Neuronal stem cell (in vitro differentiated cells): ENCODE measurements around the gene DNAJB1.

Experiments
- DNase-seq: peaks from one replicate; pipeline ENCODE4 v3.0.0-alpha.2; 2013; ENCODE audit warnings: low spot score
- H2AFZ ChIP-seq: one replicate; pipeline ENCODE4 v1.6.1; 2013; ENCODE audit warnings: mild to moderate bottlenecking, low read length, inconsistent platforms
- H2AK5ac ChIP-seq: 2 replicates; pipeline ENCODE4 v1.6.1; 2013; ENCODE audit warnings: low read depth, mild to moderate bottlenecking, inconsistent platforms, low read length, moderate library complexity, mixed read lengths
- H2BK120ac ChIP-seq: 2 replicates; pipeline ENCODE4 v1.6.1; 2013; ENCODE audit warnings: low read depth, mild to moderate bottlenecking, inconsistent platforms, low read length, moderate library complexity, mixed read lengths
- H2BK12ac ChIP-seq: one replicate; pipeline ENCODE4 v1.6.1; 2013; ENCODE audit warnings: low read length, inconsistent platforms
- H2BK15ac ChIP-seq: 2 replicates; pipeline ENCODE4 v1.6.1; 2013; ENCODE audit warnings: mild to moderate bottlenecking, low read length, inconsistent platforms, mixed read lengths
- H2BK5ac ChIP-seq: one replicate; pipeline ENCODE4 v1.6.1; 2013; ENCODE audit warnings: inconsistent platforms, mild to moderate bottlenecking, low read length, moderate library complexity
- H3K14ac ChIP-seq: one replicate; pipeline ENCODE4 v1.6.1; 2013; ENCODE audit warnings: low read length, inconsistent platforms
- H3K18ac ChIP-seq: 2 replicates; pipeline ENCODE4 v1.6.1; 2013; ENCODE audit warnings: low read length, inconsistent platforms
- H3K23ac ChIP-seq: 2 replicates; pipeline ENCODE4 v1.6.1; 2013; ENCODE audit warnings: low read depth, mild to moderate bottlenecking, mixed read lengths, low read length, inconsistent platforms; ENCODE audit not compliant: poor library complexity
- H3K27ac ChIP-seq: replicated peaks from 3 replicates; pipeline ENCODE4 v1.5.1; 2013; ENCODE audit warnings: low read length, inconsistent platforms
- H3K27me3 ChIP-seq, 3 experiments: 2 replicates each; pipeline ENCODE4 v1.6.1; 2013; ENCODE audit warnings: low read length in 3 of 3, mild to moderate bottlenecking in 2 of 3, inconsistent platforms in 1 of 3, low read depth in 1 of 3, mixed read lengths in 1 of 3, moderate library complexity in 1 of 3; ENCODE audit not compliant: control insufficient read depth in 3 of 3, insufficient read depth in 3 of 3
- H3K36me3 ChIP-seq, 2 donors: replicated peaks in 1 of 2; 2 replicates each; pipeline ENCODE4 v1.6.1; 2013; ENCODE audit warnings: low read length in 2 of 2; ENCODE audit not compliant: control insufficient read depth in 2 of 2, insufficient read depth in 2 of 2
- H3K4ac ChIP-seq: 2 replicates; pipeline ENCODE4 v1.6.1; 2013; ENCODE audit warnings: inconsistent platforms, mild to moderate bottlenecking, low read length, moderate library complexity
- H3K4me1 ChIP-seq, 2 donors: 1 replicate in 1 of 2; 2 replicates in 1 of 2; pipeline ENCODE4 v1.6.1; 2013; ENCODE audit warnings: low read length in 2 of 2, low read depth in 1 of 2; ENCODE audit not compliant: control insufficient read depth in 2 of 2, insufficient read depth in 1 of 2
- H3K4me2 ChIP-seq: one replicate; pipeline ENCODE4 v1.6.1; 2013; ENCODE audit warnings: mild to moderate bottlenecking, low read length, inconsistent platforms; ENCODE audit not compliant: insufficient read depth, poor library complexity, severe bottlenecking
- H3K4me3 ChIP-seq, 2 donors: 2 replicates each; pipeline ENCODE4 v1.5.1; 2013; ENCODE audit warnings: low read length in 2 of 2, mild to moderate bottlenecking in 2 of 2, inconsistent platforms in 1 of 2, moderate library complexity in 1 of 2
- H3K79me1 ChIP-seq: one replicate; pipeline ENCODE4 v1.6.1; 2013; ENCODE audit warnings: low read depth, mild to moderate bottlenecking, inconsistent platforms, low read length, moderate library complexity
- H3K9ac ChIP-seq: one replicate; pipeline ENCODE4 v1.6.1; 2013; ENCODE audit warnings: mild to moderate bottlenecking, low read depth, low read length, inconsistent platforms; ENCODE audit not compliant: poor library complexity
- H3K9me3 ChIP-seq, 2 donors: replicated peaks in 1 of 2; 2 replicates each; pipeline versions ENCODE3 to v1.6.1; 2013; ENCODE audit warnings: low read length in 2 of 2, mild to moderate bottlenecking in 2 of 2, inconsistent platforms in 1 of 2, low read depth in 1 of 2, mixed read lengths in 1 of 2, moderate library complexity in 1 of 2; ENCODE audit not compliant: control insufficient read depth in 2 of 2, insufficient read depth in 1 of 2
- H4K8ac ChIP-seq: one replicate; pipeline ENCODE4 v1.6.1; 2013; ENCODE audit warnings: low read depth, mild to moderate bottlenecking, inconsistent platforms, low read length, moderate library complexity
- H4K91ac ChIP-seq: one replicate; pipeline ENCODE4 v1.6.1; 2013; ENCODE audit warnings: low read length, low read depth, mild to moderate bottlenecking, inconsistent platforms; ENCODE audit not compliant: poor library complexity
- WGBS, 2 donors: extraction: QIAGEN DNeasy Blood & Tissue Kit; methylation state at CpG; one replicate each; pipeline ENCODE4 v1.1.7; 2013; ENCODE audit warnings: missing lambda C conversion rate in 2 of 2, mixed read lengths in 1 of 2; ENCODE audit not compliant: insufficient read length in 2 of 2, insufficient replicate concordance in 1 of 2; ENCODE audit errors: extremely low coverage in 2 of 2; 5-methylcytosine and 5-hydroxymethylcytosine counted together

The DNAJB1 gene

DNA sequence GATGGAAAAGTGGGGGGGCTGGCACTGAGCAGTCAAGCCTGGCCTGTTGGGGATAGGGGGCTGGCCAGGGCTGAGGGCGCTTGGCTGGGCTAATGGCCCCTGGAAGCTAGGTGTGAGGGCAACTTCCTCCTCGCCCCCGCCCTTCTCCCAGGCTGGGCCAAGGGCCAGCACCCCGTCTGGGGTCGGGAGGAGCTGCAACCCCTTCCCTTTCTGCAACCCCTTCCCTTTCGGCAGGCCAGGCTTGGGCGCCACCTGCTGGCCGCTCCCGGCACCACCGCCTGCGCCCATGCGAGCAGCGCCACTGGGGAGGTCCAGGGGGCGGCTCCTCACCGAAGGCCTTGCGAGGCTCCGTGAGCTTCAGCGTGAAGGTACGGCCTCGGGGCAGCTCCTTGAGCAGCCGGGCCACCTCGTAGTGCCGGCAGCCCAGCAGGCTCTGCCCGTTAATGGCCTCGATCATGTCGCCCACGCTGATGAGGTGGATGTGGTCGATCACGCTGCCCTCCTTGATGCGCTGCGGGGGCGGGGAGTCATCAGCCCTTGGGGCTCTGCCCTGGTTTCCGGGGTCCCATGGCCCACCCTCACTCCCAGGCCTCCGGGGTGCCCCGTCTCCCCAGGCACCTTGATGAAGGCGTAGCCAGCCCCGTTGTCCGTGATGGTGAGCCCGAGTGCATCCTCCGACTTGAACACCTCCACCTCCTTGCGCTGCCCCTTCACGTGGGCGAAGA lies 38.1 kb downstream of the DNAJB1 start:
- peak overlapping the region; percentile 77 for H3K9ac ChIP-seq
- H2AK5ac ChIP-seq = peak overlapping the region; percentile 94
- no peak overlapping the region for H3K27ac ChIP-seq
- H2BK12ac ChIP-seq = peak overlapping the region; percentile 58
- no peak overlapping the region for H2AFZ ChIP-seq
- no peak overlapping the region for H3K4me3 ChIP-seq
- peak; percentile 66 for DNase-seq
- H2BK5ac ChIP-seq = no peak overlapping the region
- H3K79me1 ChIP-seq = peaks cover 5% of the 10 kb centered on the region
- no peak overlapping the region for H3K4me2 ChIP-seq
- no peaks in the 10 kb centered on the region for H3K9me3 ChIP-seq
- H4K91ac ChIP-seq = no peak overlapping the region
- no peak overlapping the region for H3K14ac ChIP-seq
- peak overlapping the region; percentile 85 for H3K18ac ChIP-seq
- WGBS, 2 donors = no CpG with 5 or more reads among the region's 43 CpGs
- H3K4me1 ChIP-seq = peaks cover 0 to 11% of the 10 kb centered on the region in 2 donors
- peaks cover 19 to 50% of the 10 kb centered on the region in 2 donors for H3K36me3 ChIP-seq
- H3K27me3 ChIP-seq = no peaks in the 10 kb centered on the region
- peak overlapping the region; percentile 95 for H2BK120ac ChIP-seq
- no peak overlapping the region for H4K8ac ChIP-seq
- peak overlapping the region; percentile 25 for H3K23ac ChIP-seq
- no peak overlapping the region for H3K4ac ChIP-seq
- peak overlapping the region; percentile 24 for H2BK15ac ChIP-seq

DNA sequence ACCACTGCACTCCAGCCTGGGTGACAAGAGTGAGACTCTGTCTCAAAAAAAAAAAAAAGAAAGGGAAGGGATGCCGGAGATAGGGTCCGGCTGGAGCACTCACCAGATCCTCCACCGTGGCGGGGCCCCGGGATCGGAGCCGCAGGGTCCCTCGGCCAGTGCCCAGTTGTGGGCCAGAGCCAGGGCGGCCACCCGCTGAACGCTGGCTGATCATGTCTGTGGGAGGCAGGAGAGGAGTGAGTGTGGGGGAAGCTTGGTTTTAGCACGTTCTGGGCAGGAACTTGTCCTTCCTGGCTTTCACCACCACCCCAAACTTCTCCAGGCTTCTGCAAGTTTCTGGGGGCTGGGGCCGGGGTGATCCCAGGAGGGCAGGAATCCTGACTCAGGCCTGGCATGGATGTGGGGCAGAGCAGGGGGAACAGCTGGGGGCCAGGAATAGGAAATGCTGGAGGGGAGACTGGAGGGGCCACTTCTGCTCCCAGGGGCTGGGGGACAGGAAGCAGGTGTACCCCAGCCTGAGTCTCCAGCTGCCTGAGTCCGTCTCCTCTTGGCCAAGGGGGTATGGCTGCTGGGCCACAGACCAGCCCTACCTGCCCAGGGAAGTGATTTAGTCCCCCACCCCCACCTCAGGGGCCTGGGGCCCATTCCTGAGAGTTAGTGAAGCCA lies 38.8 kb downstream of the DNAJB1 start:
- no peak for DNase-seq
- H3K14ac ChIP-seq = peak overlapping the region; percentile 40
- peaks cover 0 to 3% (median 0%) of the 10 kb centered on the region in 3 experiments for H3K27me3 ChIP-seq
- H2BK120ac ChIP-seq = peak overlapping the region; percentile 95
- H3K4me2 ChIP-seq = no peak overlapping the region
- H2BK15ac ChIP-seq = no peak overlapping the region
- peak overlapping the region; percentile 77 for H3K9ac ChIP-seq
- H3K36me3 ChIP-seq = peaks cover 19 to 48% of the 10 kb centered on the region in 2 donors
- H3K23ac ChIP-seq = peak overlapping the region; percentile 25
- H4K91ac ChIP-seq = no peak overlapping the region
- no peaks in the 10 kb centered on the region for H3K9me3 ChIP-seq
- no peak overlapping the region for H3K4me3 ChIP-seq
- H2AK5ac ChIP-seq = peak overlapping the region; percentile 94
- H2AFZ ChIP-seq = no peak overlapping the region
- H2BK12ac ChIP-seq = peak overlapping the region; percentile 58
- H3K18ac ChIP-seq = peak overlapping the region; percentile 85
- H2BK5ac ChIP-seq = no peak overlapping the region
- no peak overlapping the region for H3K4ac ChIP-seq
- peaks cover 0 to 16% of the 10 kb centered on the region in 2 donors for H3K4me1 ChIP-seq
- H3K27ac ChIP-seq = no peak overlapping the region
- no peak overlapping the region for H4K8ac ChIP-seq
- H3K79me1 ChIP-seq = peaks cover 5% of the 10 kb centered on the region
- no CpG with 5 or more reads among the region's 14 CpGs for WGBS, 2 donors

DNA sequence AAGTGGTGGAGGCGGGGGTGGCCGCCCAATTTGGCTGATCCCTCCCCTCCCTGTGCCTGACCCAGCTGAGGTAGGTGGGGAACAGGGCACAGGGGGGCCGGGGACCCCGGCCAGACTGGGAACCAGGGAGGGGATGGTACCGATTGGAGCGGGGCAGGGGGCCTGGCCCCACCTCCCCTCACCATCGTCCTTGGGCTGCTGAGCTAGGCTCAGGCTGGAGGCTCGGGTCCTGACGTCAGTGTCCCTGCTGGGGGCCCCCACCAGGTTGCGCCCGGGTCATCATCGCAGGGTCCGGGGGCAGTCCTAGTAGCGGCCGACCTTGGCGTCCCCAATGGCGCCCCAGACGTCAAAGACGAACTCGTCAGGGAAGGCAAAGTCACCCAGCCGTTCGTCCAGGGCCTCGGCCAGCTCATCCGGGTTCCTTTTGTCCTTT lies 40.1 kb downstream of the DNAJB1 start:
- Histone ChIP-seq H3K18ac (no peak overlapping the region), H4K91ac (no peak overlapping the region), H3K9ac (no peak overlapping the region), H2BK12ac (no peak overlapping the region), H3K4me3 (no peak overlapping the region), H2BK15ac (no peak overlapping the region), H4K8ac (no peak overlapping the region), H3K9me3 (no peaks in the 10 kb centered on the region), H3K27me3 (peaks cover 0 to 3% (median 0%) of the 10 kb centered on the region in 3 experiments), H2AFZ (no peak overlapping the region), H3K14ac (no peak overlapping the region), H3K23ac (peak overlapping the region; percentile 67), H3K4me1 (peaks cover 0 to 16% of the 10 kb centered on the region in 2 donors), H3K4me2 (no peak overlapping the region), H2AK5ac (no peak overlapping the region), H3K36me3 (peaks cover 19 to 45% of the 10 kb centered on the region in 2 donors), H2BK120ac (no peak overlapping the region), H3K27ac (no peak overlapping the region), H2BK5ac (peak overlapping the region; percentile 35), H3K4ac (no peak overlapping the region), H3K79me1 (peaks cover 5% of the 10 kb centered on the region)
- no CpG with 5 or more reads among the region's 24 CpGs for WGBS, 2 donors
- DNase-seq = no peak

DNA sequence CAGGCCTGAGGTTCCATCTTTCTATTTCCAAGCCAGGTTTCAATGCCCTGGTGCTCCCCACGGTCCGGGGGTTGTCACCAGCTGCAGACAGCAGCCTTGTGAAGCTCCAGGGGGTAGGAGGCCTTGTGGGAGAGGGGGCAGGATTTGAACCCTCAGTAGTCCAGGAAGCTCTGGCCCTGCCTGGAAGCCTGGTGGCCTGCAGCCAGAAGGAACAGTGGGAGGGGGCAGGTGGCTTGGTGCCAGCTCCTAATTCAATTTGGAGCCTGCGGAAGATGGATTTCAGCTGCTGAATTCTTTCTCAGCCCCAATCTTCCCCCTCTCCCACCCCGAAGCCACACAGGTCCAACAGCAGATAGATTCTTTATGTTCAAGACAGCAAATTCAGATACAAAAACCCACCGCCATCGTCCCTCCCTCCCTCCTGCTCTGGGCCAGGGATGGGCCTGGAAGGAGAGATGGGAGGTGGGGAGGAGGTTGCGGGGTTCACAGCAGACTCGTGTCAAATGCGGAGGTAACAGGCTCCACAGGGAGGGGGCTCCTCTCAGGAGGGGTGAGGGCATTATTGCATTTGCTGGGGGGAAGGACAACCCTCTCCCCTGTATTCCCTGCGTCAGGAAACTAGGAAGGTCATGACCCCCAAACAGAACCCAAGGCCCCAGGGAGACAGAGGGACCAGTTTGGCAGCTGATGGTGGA lies 40.6 kb downstream of the DNAJB1 start:
- H2BK5ac ChIP-seq = peak overlapping the region; percentile 35
- H3K18ac ChIP-seq = no peak overlapping the region
- H3K23ac ChIP-seq = no peak overlapping the region
- DNase-seq = no peak
- no peak overlapping the region for H2BK15ac ChIP-seq
- H3K4me1 ChIP-seq = peaks cover 0 to 20% of the 10 kb centered on the region in 2 donors
- H3K79me1 ChIP-seq = peaks cover 5% of the 10 kb centered on the region
- H4K91ac ChIP-seq = no peak overlapping the region
- no peak overlapping the region for H3K4me2 ChIP-seq
- H3K4ac ChIP-seq = no peak overlapping the region
- H3K27me3 ChIP-seq = peaks cover 0 to 3% (median 0%) of the 10 kb centered on the region in 3 experiments
- no CpG with 5 or more reads among the region's 10 CpGs for WGBS, 2 donors
- H2AK5ac ChIP-seq = no peak overlapping the region
- no peak overlapping the region for H4K8ac ChIP-seq
- no peak overlapping the region for H2BK120ac ChIP-seq
- no peak overlapping the region for H3K27ac ChIP-seq
- no peak overlapping the region for H3K14ac ChIP-seq
- H3K9ac ChIP-seq = no peak overlapping the region
- no peak overlapping the region for H3K4me3 ChIP-seq
- no peak overlapping the region for H2AFZ ChIP-seq
- peaks cover 19 to 44% of the 10 kb centered on the region in 2 donors for H3K36me3 ChIP-seq
- H2BK12ac ChIP-seq = no peak overlapping the region
- no peaks in the 10 kb centered on the region for H3K9me3 ChIP-seq
